Naive thymus-derived CD4-positive, alpha-beta T cell (primary cell): ENCODE data around the gene TBXAS1. TPM values are rescaled to one million over a fixed set of nuclear protein-coding genes. Genes with fewer than 3 reads are reported as not detected.

Source experiments
- ATAC-seq: fragments of 150-1000 bp; cut with Tn5 transposase; 2 replicates; pipeline ENCODE4 v1.10.0; 2021; ENCODE audit warnings: mild to moderate bottlenecking, moderate library complexity
- CTCF ChIA-PET: fragments of 350-600 bp; sonication (Branson Sonifier 250); formaldehyde crosslinking; loops from one replicate; lab custom pipeline; 2021; ENCODE audit warnings: antibody characterized with exemption; lab: Charles Lee
- POLR2A ChIA-PET: fragments of 350-600 bp; sonication (Branson Sonifier 250); formaldehyde crosslinking; loops from one replicate; lab custom pipeline; 2021; ENCODE audit warnings: antibody characterized with exemption, inconsistent platforms; lab: Charles Lee
- DNase-seq, 9 donors: peaks; one replicate each; pipeline versions ENCODE4 v3.0.0 to v3.0.0-alpha.2; 2020 to 2022; ENCODE audit warnings: mixed read lengths in 1 of 9
- H3K27ac ChIP-seq: one replicate; pipeline ENCODE4 v1.7.0; 2013; ENCODE audit warnings: mild to moderate bottlenecking, low read depth, low read length, moderate library complexity
- H3K27me3 ChIP-seq, 2 donors: one replicate each; pipeline ENCODE4 v1.7.0; 2013; ENCODE audit warnings: low read length in 2 of 2, mild to moderate bottlenecking in 2 of 2, moderate library complexity in 2 of 2; ENCODE audit not compliant: control insufficient read depth in 2 of 2, insufficient read depth in 2 of 2
- H3K36me3 ChIP-seq, 3 experiments: 1 replicate in 2 of 3; 2 replicates in 1 of 3; pipeline ENCODE4 v1.7.0; 2013; ENCODE audit warnings: low read length in 3 of 3, mild to moderate bottlenecking in 3 of 3, moderate library complexity in 1 of 3; ENCODE audit not compliant: insufficient read depth in 3 of 3, control insufficient read depth in 2 of 3
- H3K4me1 ChIP-seq, 2 donors: one replicate each; pipeline ENCODE4 v1.7.0; 2013; ENCODE audit warnings: low read length in 2 of 2, mild to moderate bottlenecking in 2 of 2, moderate library complexity in 1 of 2; ENCODE audit not compliant: control insufficient read depth in 2 of 2, insufficient read depth in 2 of 2
- H3K4me3 ChIP-seq: 2 replicates; pipeline ENCODE4 v1.7.0; 2013; ENCODE audit warnings: mild to moderate bottlenecking, low read length
- H3K9me3 ChIP-seq, 3 experiments: 1 replicate in 2 of 3; 2 replicates in 1 of 3; pipeline ENCODE4 v1.7.0; 2013; ENCODE audit warnings: low read length in 3 of 3; ENCODE audit not compliant: control insufficient read depth in 2 of 3
- H3K27ac Mint-ChIP-seq, 9 donors: one replicate each; pipeline ENCODE4 v1.8.0; 2020 to 2022; ENCODE audit warnings: mixed read lengths in 9 of 9, mild to moderate bottlenecking in 8 of 9, moderate library complexity in 5 of 9, inconsistent platforms in 2 of 9
- H3K27me3 Mint-ChIP-seq, 5 donors: one replicate each; pipeline ENCODE4 v1.8.0; 2021 to 2022; ENCODE audit warnings: mixed read lengths in 5 of 5, mild to moderate bottlenecking in 1 of 5
- H3K36me3 Mint-ChIP-seq, 5 donors: one replicate each; pipeline ENCODE4 v1.8.0; 2020 to 2022; ENCODE audit warnings: mixed read lengths in 5 of 5, mild to moderate bottlenecking in 3 of 5, inconsistent platforms in 1 of 5
- H3K4me1 Mint-ChIP-seq, 7 donors: one replicate each; pipeline ENCODE4 v1.8.0; 2020 to 2022; ENCODE audit warnings: mixed read lengths in 7 of 7, mild to moderate bottlenecking in 3 of 7, inconsistent platforms in 1 of 7
- H3K4me3 Mint-ChIP-seq, 10 donors: one replicate each; pipeline ENCODE4 v1.8.0; 2020 to 2022; ENCODE audit warnings: mild to moderate bottlenecking in 10 of 10, mixed read lengths in 10 of 10, moderate library complexity in 6 of 10, inconsistent platforms in 2 of 10
- H3K9me3 Mint-ChIP-seq, 11 donors: one replicate each; pipeline ENCODE4 v1.8.0; 2020 to 2022; ENCODE audit warnings: mixed read lengths in 11 of 11, mild to moderate bottlenecking in 4 of 11, inconsistent platforms in 1 of 11, moderate library complexity in 1 of 11
- intact Hi-C, 2 donors: fragments of 100-400 bp; cut with micrococcal nuclease; formaldehyde crosslinking; loops; one replicate each; pipeline ENCODE4 v1.15.1; 2023
- polyA plus RNA-seq, 2 donors: library from polyadenylated mRNA; unstranded; fragments of 300-500 nt; fragmentation: Illumina TruSeq; gene quantifications; one replicate each; pipeline ENCODE4 v1.2.3, GENCODE V29; 2021
- total RNA-seq, 6 experiments: library from RNA in 5 of 6; stranded (reverse) in 5 of 6; gene quantifications; 1 replicate in 5 of 6; 2 replicates in 1 of 6; pipeline ENCODE4 v1.2.3 and lab custom pipeline; 2021 to 2026

The TBXAS1 gene
- total and polyA plus RNA-seq, 7 experiments from 2014 or later, result 1.9 to 70.9 (median 3.2) TPM

DNA sequence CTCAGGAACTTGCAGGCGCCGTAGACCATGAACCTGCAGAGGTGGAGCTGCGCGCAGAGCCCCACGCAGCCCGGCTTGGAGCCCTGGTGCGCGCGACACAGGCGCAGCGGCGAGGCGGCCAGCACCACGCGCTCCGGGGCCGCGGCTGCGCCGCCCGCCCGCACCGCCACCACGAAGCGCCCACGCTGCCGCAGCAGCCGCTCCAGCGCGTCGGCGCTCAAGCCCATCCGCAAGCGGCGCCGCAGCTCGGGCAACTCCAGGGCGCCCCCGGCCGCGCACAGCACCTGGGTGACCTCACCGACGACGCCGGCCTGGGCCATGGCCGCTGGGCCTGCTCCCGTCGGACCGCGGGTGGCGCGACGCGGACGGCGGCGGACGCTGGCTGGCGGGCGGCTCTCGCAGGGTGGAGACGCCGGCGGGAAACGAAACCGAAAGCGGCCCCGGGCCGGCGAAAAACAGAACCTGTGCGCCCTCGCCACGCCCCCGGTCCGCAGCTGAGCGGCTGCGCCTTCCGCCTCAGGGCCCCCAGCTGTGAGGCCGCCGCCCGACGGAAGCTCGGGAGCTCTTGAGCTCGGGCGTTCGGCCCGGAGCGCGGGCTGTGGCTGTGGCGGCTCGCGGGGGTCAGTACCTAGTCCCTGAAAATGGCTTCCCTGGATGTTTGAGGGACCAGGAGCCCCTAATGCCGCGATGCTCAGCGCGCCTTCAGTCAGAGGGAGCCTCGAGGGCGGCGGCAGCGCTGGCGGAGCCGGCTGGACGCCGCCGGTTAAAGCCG is 233.7 kb downstream of the TBXAS1 start, which contains the start of gene PARP12:
Gene PARP12 (minus strand): TSS at position 424 of the 772 bp plus-strand sequence. CDS start 104 bp downstream, at position 320.
- CTCF ChIA-PET, result no interaction called here
- peak; percentile 91 for ATAC-seq
- Histone ChIP-seq H3K27me3 (no peaks in the 10 kb centered on the region), H3K9me3 (peaks cover 0 to 7% (median 0%) of the 10 kb centered on the region in 3 experiments), H3K36me3 (peaks cover 0 to 4% (median 0%) of the 10 kb centered on the region in 3 experiments), H3K27ac (peak within 1 kb of the TSS; percentile 81), H3K4me3 (peak within 1 kb of the TSS; percentile 79), H3K4me1 (peaks cover 32 to 38% of the 10 kb centered on the region in 2 donors)
- intact Hi-C loops, result loop anchor here (1.0 to 10.0 kb wide), 24 partner anchors 8 to 1600 kb away; partner anchors contain the start of genes FMC1 (in 2 of the 2), ADCK2 (in 1 of the 2), AGK (in 1 of the 2) and LUC7L2 (in 1 of the 2)
- Mint-ChIP-seq H3K4me1 (peaks cover 34 to 55% (median 48%) of the 10 kb centered on the region in 7 donors), H3K27ac (peak within 1 kb of the TSS; percentile 83 to 95 (median 92)), H3K36me3 (peaks cover 10 to 40% (median 11%) of the 10 kb centered on the region in 5 donors), H3K27me3 (peaks cover 0 to 7% (median 0%) of the 10 kb centered on the region in 5 donors), H3K9me3 (peaks cover 8 to 22% (median 18%) of the 10 kb centered on the region in 11 donors), H3K4me3 (peak within 1 kb of the TSS; percentile 79 to 94 (median 90))
- POLR2A ChIA-PET, result interaction anchor here (0.6 to 1.8 kb wide), 9 partner anchors 8 to 430 kb away, joined by 3 to 9 read pairs (median 4); partner anchors contain the start of gene KDM7A
- peak; percentile 77 to 86 (median 83) for DNase-seq

DNA sequence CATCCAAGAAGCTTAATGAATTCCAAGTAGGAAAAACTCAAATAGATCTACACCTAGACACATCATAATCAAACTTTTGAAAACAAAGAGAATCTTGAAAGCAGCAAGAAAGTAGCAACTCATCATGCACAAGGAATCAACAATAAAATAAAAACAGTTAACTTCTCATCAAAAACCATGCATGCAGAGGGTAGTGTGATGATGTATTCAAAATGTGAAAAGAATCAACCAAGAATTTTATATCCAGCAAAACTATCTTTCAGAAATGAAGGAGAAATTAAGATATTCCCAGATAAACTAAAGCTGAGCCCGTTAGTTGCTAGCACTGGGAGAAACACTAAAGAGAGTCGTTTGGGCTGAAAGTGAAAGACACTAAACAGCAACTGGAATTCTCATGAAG is 238.0 kb downstream of the TBXAS1 start:
- Histone ChIP-seq H3K27me3 (no peaks in the 10 kb centered on the region), H3K4me1 (peaks cover 6% of the 10 kb centered on the region in 2 donors), H3K9me3 (peaks cover 0 to 7% (median 0%) of the 10 kb centered on the region in 3 experiments), H3K36me3 (peaks cover 0 to 4% (median 0%) of the 10 kb centered on the region in 3 experiments), H3K27ac (no peak overlapping the region), H3K4me3 (no peak overlapping the region)
- ChIA-PET CTCF (no interaction called here), POLR2A (no interaction called here)
- intact Hi-C loops, result loop anchor here (10.0 kb wide), 3 partner anchors 238 to 1488 kb away; partner anchors contain the start of genes ADCK2 (in 1 of the 2) and AGK (in 1 of the 2)
- no peak for ATAC-seq
- peaks cover 0 to 12% (median 0%) of the 10 kb centered on the region in 5 donors for H3K27me3 Mint-ChIP-seq
- no peak for DNase-seq
- peaks cover 9 to 33% (median 18%) of the 10 kb centered on the region in 11 donors for H3K9me3 Mint-ChIP-seq
- no peak overlapping the region for H3K27ac Mint-ChIP-seq
- H3K36me3 Mint-ChIP-seq, result peaks cover 10 to 28% (median 11%) of the 10 kb centered on the region in 5 donors
- peaks cover 12 to 28% (median 20%) of the 10 kb centered on the region in 7 donors for H3K4me1 Mint-ChIP-seq
- H3K4me3 Mint-ChIP-seq, result no peak overlapping the region

DNA sequence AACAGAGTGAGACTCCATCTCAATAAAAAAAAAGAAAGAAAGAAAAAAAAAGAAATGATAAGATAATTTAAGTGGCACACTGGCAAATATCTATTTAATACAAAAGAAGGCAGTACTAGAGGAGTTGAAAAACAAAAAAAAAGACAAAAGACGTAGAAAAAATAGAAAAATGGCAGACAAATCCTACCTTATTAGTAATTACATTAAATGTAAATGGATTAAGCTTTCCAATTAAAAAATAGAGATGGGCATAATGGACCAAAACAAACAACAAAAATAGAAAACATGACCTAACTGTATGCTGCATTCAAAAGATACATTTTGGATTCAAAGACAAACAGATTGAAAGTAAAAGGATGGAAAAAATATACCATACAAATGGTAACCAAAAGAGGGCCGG is 239.0 kb downstream of the TBXAS1 start:
- peaks cover 6% of the 10 kb centered on the region in 2 donors for H3K4me1 ChIP-seq
- Mint-ChIP-seq H3K36me3 (peaks cover 10 to 27% (median 11%) of the 10 kb centered on the region in 5 donors), H3K4me3 (no peak overlapping the region), H3K27me3 (peaks cover 0 to 16% (median 0%) of the 10 kb centered on the region in 5 donors), H3K27ac (no peak overlapping the region), H3K4me1 (peaks cover 12 to 26% (median 20%) of the 10 kb centered on the region in 7 donors), H3K9me3 (peaks cover 9 to 33% (median 18%) of the 10 kb centered on the region in 11 donors)
- ChIA-PET CTCF (no interaction called here), POLR2A (interaction anchor here (0.6 kb wide), 1 partner anchor 92 kb away, joined by 3 read pairs; no protein-coding TSS in a partner anchor)
- no peak overlapping the region for H3K4me3 ChIP-seq
- no peak for ATAC-seq
- no peak overlapping the region for H3K27ac ChIP-seq
- H3K36me3 ChIP-seq, result peaks cover 0 to 2% (median 0%) of the 10 kb centered on the region in 3 experiments
- no peak for DNase-seq
- no peaks in the 10 kb centered on the region for H3K27me3 ChIP-seq
- intact Hi-C loops, result loop anchor here (10.0 kb wide), 3 partner anchors 237 to 1487 kb away; partner anchors contain the start of genes ADCK2 (in 1 of the 2) and AGK (in 1 of the 2)
- peaks cover 0 to 7% (median 0%) of the 10 kb centered on the region in 3 experiments for H3K9me3 ChIP-seq

DNA sequence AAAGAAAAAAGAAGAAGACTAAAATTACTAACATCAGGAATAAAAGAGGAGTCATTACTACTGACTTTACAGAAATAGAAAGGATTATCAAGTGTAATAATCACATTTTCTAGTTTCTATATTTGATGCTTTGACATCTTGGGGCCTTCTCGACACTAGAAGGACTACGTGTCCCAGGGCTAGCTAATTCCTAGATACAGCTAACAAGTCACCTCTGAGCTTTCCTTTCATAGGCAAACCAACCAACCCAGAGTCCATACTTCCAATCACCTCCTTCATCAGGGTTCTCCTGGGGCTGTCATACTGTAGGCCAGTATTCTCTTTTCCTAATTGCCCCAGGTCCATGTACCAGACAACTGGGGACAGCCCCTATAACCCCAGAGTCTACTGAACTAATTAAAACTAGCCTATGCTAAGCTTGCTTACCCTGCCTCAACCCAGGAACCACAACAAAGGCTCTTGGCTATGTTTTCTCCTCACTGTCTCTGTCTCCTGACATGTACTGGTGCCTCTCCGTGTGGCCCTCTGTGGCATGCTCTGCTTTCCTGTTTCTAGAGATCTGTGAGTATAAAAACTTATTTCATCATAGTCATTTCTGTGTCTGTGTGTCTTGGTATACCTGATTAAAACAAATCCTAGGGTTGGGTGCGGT is 240.4 kb downstream of the TBXAS1 start:
- Histone ChIP-seq H3K9me3 (peaks cover 0 to 7% (median 0%) of the 10 kb centered on the region in 3 experiments), H3K4me1 (no peaks in the 10 kb centered on the region), H3K36me3 (no peaks in the 10 kb centered on the region), H3K4me3 (no peak overlapping the region), H3K27ac (no peak overlapping the region), H3K27me3 (no peaks in the 10 kb centered on the region)
- peaks cover 7 to 20% (median 11%) of the 10 kb centered on the region in 7 donors for H3K4me1 Mint-ChIP-seq
- H3K4me3 Mint-ChIP-seq, result peak overlapping the region in 4 of 10 donors; percentile 2 to 36 (median 4)
- H3K27me3 Mint-ChIP-seq, result peaks cover 0 to 23% (median 0%) of the 10 kb centered on the region in 5 donors
- peak overlapping the region in 5 of 9 donors; percentile 15 to 54 (median 39) for H3K27ac Mint-ChIP-seq
- CTCF ChIA-PET, result no interaction called here
- POLR2A ChIA-PET, result no interaction called here
- intact Hi-C loops, result loop anchor here (10.0 kb wide), 3 partner anchors 235 to 1485 kb away; partner anchors contain the start of genes ADCK2 (in 1 of the 2) and AGK (in 1 of the 2)
- peaks cover 9 to 33% (median 18%) of the 10 kb centered on the region in 11 donors for H3K9me3 Mint-ChIP-seq
- no peak for ATAC-seq
- H3K36me3 Mint-ChIP-seq, result peaks cover 10 to 27% (median 11%) of the 10 kb centered on the region in 5 donors
- DNase-seq, result peak in 3 of 9 donors; percentile 27 to 34 (median 28)

Other genes starting within 250 kb of the TBXAS1 start
- 10 to 100 TPM; 27.3 to 44.0 (median 37.3) TPM for gene HIPK2, start 51.3 kb upstream of the TBXAS1 start, total RNA-seq
- 1 to 10 TPM; 4.6 to 8.5 TPM for gene HIPK2, start 51.3 kb upstream of the TBXAS1 start, polyA plus RNA-seq
- 100 to 1,000 TPM in 2 of 5 experiments, 10 to 100 TPM in 3; 66.2 to 145 (median 94.5) TPM for gene PARP12, start 233.7 kb downstream of the TBXAS1 start, total RNA-seq
- gene PARP12, start 233.7 kb downstream of the TBXAS1 start, polyA plus RNA-seq, result 10 to 100 TPM; 26.2 to 28.8 TPM